Naive thymus-derived CD4-positive, alpha-beta T cell (primary cell): ENCODE measurements around the gene SUGP2. TPM values are rescaled to one million over a fixed set of nuclear protein-coding genes. Genes with fewer than 3 reads are reported as not detected.

Source experiments
- ATAC-seq: fragments of 150-1000 bp; cut with Tn5 transposase; 2 replicates; pipeline ENCODE4 v1.10.0; 2021; ENCODE audit warnings: mild to moderate bottlenecking, moderate library complexity
- CTCF ChIA-PET: fragments of 350-600 bp; sonication (Branson Sonifier 250); formaldehyde crosslinking; loops from one replicate; lab custom pipeline; 2021; ENCODE audit warnings: antibody characterized with exemption; lab: Charles Lee
- POLR2A ChIA-PET: fragments of 350-600 bp; sonication (Branson Sonifier 250); formaldehyde crosslinking; loops from one replicate; lab custom pipeline; 2021; ENCODE audit warnings: antibody characterized with exemption, inconsistent platforms; lab: Charles Lee
- DNase-seq, 9 donors: peaks; one replicate each; pipeline versions ENCODE4 v3.0.0 to v3.0.0-alpha.2; 2020 to 2022; ENCODE audit warnings: mixed read lengths in 1 of 9
- H3K27ac ChIP-seq: one replicate; pipeline ENCODE4 v1.7.0; 2013; ENCODE audit warnings: mild to moderate bottlenecking, low read depth, low read length, moderate library complexity
- H3K27me3 ChIP-seq, 2 donors: one replicate each; pipeline ENCODE4 v1.7.0; 2013; ENCODE audit warnings: low read length in 2 of 2, mild to moderate bottlenecking in 2 of 2, moderate library complexity in 2 of 2; ENCODE audit not compliant: control insufficient read depth in 2 of 2, insufficient read depth in 2 of 2
- H3K36me3 ChIP-seq, 3 experiments: 1 replicate in 2 of 3; 2 replicates in 1 of 3; pipeline ENCODE4 v1.7.0; 2013; ENCODE audit warnings: low read length in 3 of 3, mild to moderate bottlenecking in 3 of 3, moderate library complexity in 1 of 3; ENCODE audit not compliant: insufficient read depth in 3 of 3, control insufficient read depth in 2 of 3
- H3K4me1 ChIP-seq, 2 donors: one replicate each; pipeline ENCODE4 v1.7.0; 2013; ENCODE audit warnings: low read length in 2 of 2, mild to moderate bottlenecking in 2 of 2, moderate library complexity in 1 of 2; ENCODE audit not compliant: control insufficient read depth in 2 of 2, insufficient read depth in 2 of 2
- H3K4me3 ChIP-seq: 2 replicates; pipeline ENCODE4 v1.7.0; 2013; ENCODE audit warnings: mild to moderate bottlenecking, low read length
- H3K9me3 ChIP-seq, 3 experiments: 1 replicate in 2 of 3; 2 replicates in 1 of 3; pipeline ENCODE4 v1.7.0; 2013; ENCODE audit warnings: low read length in 3 of 3; ENCODE audit not compliant: control insufficient read depth in 2 of 3
- H3K27ac Mint-ChIP-seq, 9 donors: one replicate each; pipeline ENCODE4 v1.8.0; 2020 to 2022; ENCODE audit warnings: mixed read lengths in 9 of 9, mild to moderate bottlenecking in 8 of 9, moderate library complexity in 5 of 9, inconsistent platforms in 2 of 9
- H3K27me3 Mint-ChIP-seq, 5 donors: one replicate each; pipeline ENCODE4 v1.8.0; 2021 to 2022; ENCODE audit warnings: mixed read lengths in 5 of 5, mild to moderate bottlenecking in 1 of 5
- H3K36me3 Mint-ChIP-seq, 5 donors: one replicate each; pipeline ENCODE4 v1.8.0; 2020 to 2022; ENCODE audit warnings: mixed read lengths in 5 of 5, mild to moderate bottlenecking in 3 of 5, inconsistent platforms in 1 of 5
- H3K4me1 Mint-ChIP-seq, 7 donors: one replicate each; pipeline ENCODE4 v1.8.0; 2020 to 2022; ENCODE audit warnings: mixed read lengths in 7 of 7, mild to moderate bottlenecking in 3 of 7, inconsistent platforms in 1 of 7
- H3K4me3 Mint-ChIP-seq, 10 donors: one replicate each; pipeline ENCODE4 v1.8.0; 2020 to 2022; ENCODE audit warnings: mild to moderate bottlenecking in 10 of 10, mixed read lengths in 10 of 10, moderate library complexity in 6 of 10, inconsistent platforms in 2 of 10
- H3K9me3 Mint-ChIP-seq, 11 donors: one replicate each; pipeline ENCODE4 v1.8.0; 2020 to 2022; ENCODE audit warnings: mixed read lengths in 11 of 11, mild to moderate bottlenecking in 4 of 11, inconsistent platforms in 1 of 11, moderate library complexity in 1 of 11
- intact Hi-C, 2 donors: fragments of 100-400 bp; cut with micrococcal nuclease; formaldehyde crosslinking; loops; one replicate each; pipeline ENCODE4 v1.15.1; 2023
- polyA plus RNA-seq, 2 donors: library from polyadenylated mRNA; unstranded; fragments of 300-500 nt; fragmentation: Illumina TruSeq; gene quantifications; one replicate each; pipeline ENCODE4 v1.2.3, GENCODE V29; 2021
- total RNA-seq, 6 experiments: library from RNA in 5 of 6; stranded (reverse) in 5 of 6; gene quantifications; 1 replicate in 5 of 6; 2 replicates in 1 of 6; pipeline ENCODE4 v1.2.3 and lab custom pipeline; 2021 to 2026

SUGP2 gene
- total and polyA plus RNA-seq, 7 experiments from 2014 or later: 9.3 to 145 (median 125) TPM

GRCh38 chr19:19059837-19060611 lies 26.7 kb upstream of the SUGP2 start:
- Histone ChIP-seq H3K4me3 (no peak overlapping the region), H3K4me1 (peaks cover 4 to 6% of the 10 kb centered on the region in 2 donors), H3K27me3 (no peaks in the 10 kb centered on the region), H3K27ac (no peak overlapping the region), H3K36me3 (peaks cover 0 to 35% (median 0%) of the 10 kb centered on the region in 3 experiments), H3K9me3 (no peaks in the 10 kb centered on the region)
- DNase-seq (no peak), ATAC-seq (no peak)
- ChIA-PET POLR2A (no interaction called here), CTCF (interaction anchor here (1.0 kb wide), 1 partner anchor 8 kb away, joined by 3 read pairs; no protein-coding TSS in a partner anchor)
- Mint-ChIP-seq H3K36me3 (peaks cover 0 to 3% (median 0%) of the 10 kb centered on the region in 5 donors), H3K4me1 (peaks cover 0 to 23% (median 10%) of the 10 kb centered on the region in 7 donors), H3K27me3 (no peaks in the 10 kb centered on the region), H3K4me3 (no peak overlapping the region), H3K9me3 (no peaks in the 10 kb centered on the region), H3K27ac (no peak overlapping the region)
- intact Hi-C loops: loop anchor here (5.0 to 10.0 kb wide), 3 partner anchors 347 to 427 kb away; partner anchors contain the start of gene GATAD2A (in 1 of the 2)

GRCh38 chr19:19059018-19059836 lies 25.9 kb upstream of the SUGP2 start:
- ChIA-PET POLR2A (no interaction called here), CTCF (interaction anchor here (1.0 kb wide), 1 partner anchor 9 kb away, joined by 3 read pairs; no protein-coding TSS in a partner anchor)
- DNase-seq (no peak), ATAC-seq (no peak)
- Mint-ChIP-seq H3K27ac (no peak overlapping the region), H3K4me3 (no peak overlapping the region), H3K4me1 (peaks cover 0 to 15% (median 9%) of the 10 kb centered on the region in 7 donors), H3K27me3 (no peaks in the 10 kb centered on the region), H3K36me3 (peaks cover 0 to 3% (median 0%) of the 10 kb centered on the region in 5 donors), H3K9me3 (no peaks in the 10 kb centered on the region)
- no peak overlapping the region for H3K4me3 ChIP-seq
- no peaks in the 10 kb centered on the region for H3K27me3 ChIP-seq
- H3K9me3 ChIP-seq: no peaks in the 10 kb centered on the region
- intact Hi-C loops: no loop called here
- peaks cover 0 to 41% (median 0%) of the 10 kb centered on the region in 3 experiments for H3K36me3 ChIP-seq
- H3K4me1 ChIP-seq: peaks cover 4 to 6% of the 10 kb centered on the region in 2 donors
- no peak overlapping the region for H3K27ac ChIP-seq

GRCh38 chr19:19057720-19058119 lies 24.4 kb upstream of the SUGP2 start:
- H3K4me3 ChIP-seq: no peak overlapping the region
- H3K36me3 Mint-ChIP-seq: peaks cover 0 to 3% (median 0%) of the 10 kb centered on the region in 5 donors
- H3K27me3 Mint-ChIP-seq: no peaks in the 10 kb centered on the region
- no peak overlapping the region for H3K27ac ChIP-seq
- POLR2A ChIA-PET: no interaction called here
- H3K4me1 ChIP-seq: peaks cover 0 to under 1% of the 10 kb centered on the region in 2 donors
- no peak for ATAC-seq
- no peaks in the 10 kb centered on the region for H3K9me3 Mint-ChIP-seq
- no peak overlapping the region for H3K4me3 Mint-ChIP-seq
- intact Hi-C loops: no loop called here
- H3K27me3 ChIP-seq: no peaks in the 10 kb centered on the region
- peaks cover 0 to 45% (median 0%) of the 10 kb centered on the region in 3 experiments for H3K36me3 ChIP-seq
- H3K9me3 ChIP-seq: no peaks in the 10 kb centered on the region
- no peak overlapping the region for H3K27ac Mint-ChIP-seq
- DNase-seq: no peak
- CTCF ChIA-PET: no interaction called here
- peaks cover 0 to 5% (median 1%) of the 10 kb centered on the region in 7 donors for H3K4me1 Mint-ChIP-seq

DNA sequence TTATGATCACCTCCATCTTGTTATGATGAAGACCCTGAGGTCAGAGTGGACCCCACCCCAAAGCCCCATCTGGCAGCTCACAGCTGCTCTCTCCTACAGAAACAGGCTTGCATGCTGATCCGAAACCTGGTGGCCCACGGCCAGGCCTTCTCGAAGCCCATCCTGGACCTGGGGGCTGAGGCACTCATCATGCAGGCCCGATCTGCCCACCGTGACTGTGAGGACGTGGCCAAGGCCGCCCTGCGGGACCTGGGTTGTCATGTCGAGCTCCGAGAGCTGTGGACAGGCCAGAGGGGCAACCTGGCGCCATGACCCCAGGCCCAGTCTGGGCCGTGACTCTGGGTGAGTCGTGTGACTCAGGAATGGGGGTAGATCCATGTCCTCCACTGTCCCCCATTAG lies 24.0 kb upstream of the SUGP2 start:
- ChIA-PET POLR2A (no interaction called here), CTCF (no interaction called here)
- Histone ChIP-seq H3K4me3 (no peak overlapping the region), H3K9me3 (no peaks in the 10 kb centered on the region), H3K27me3 (no peaks in the 10 kb centered on the region), H3K4me1 (no peaks in the 10 kb centered on the region), H3K27ac (no peak overlapping the region), H3K36me3 (peaks cover 0 to 49% (median 0%) of the 10 kb centered on the region in 3 experiments)
- no peak overlapping the region for H3K4me3 Mint-ChIP-seq
- no peak for DNase-seq
- no peak overlapping the region for H3K27ac Mint-ChIP-seq
- ATAC-seq: no peak
- H3K4me1 Mint-ChIP-seq: peaks cover 0 to 1% (median 0%) of the 10 kb centered on the region in 7 donors
- peaks cover 0 to 3% (median 0%) of the 10 kb centered on the region in 5 donors for H3K36me3 Mint-ChIP-seq
- H3K9me3 Mint-ChIP-seq: no peaks in the 10 kb centered on the region
- intact Hi-C loops: no loop called here
- H3K27me3 Mint-ChIP-seq: no peaks in the 10 kb centered on the region

GRCh38 chr19:19056636-19057275 lies 23.4 kb upstream of the SUGP2 start:
- Mint-ChIP-seq H3K9me3 (no peaks in the 10 kb centered on the region), H3K27me3 (no peaks in the 10 kb centered on the region), H3K36me3 (peaks cover 0 to 3% (median 0%) of the 10 kb centered on the region in 5 donors), H3K27ac (no peak overlapping the region), H3K4me1 (no peaks in the 10 kb centered on the region), H3K4me3 (no peak overlapping the region)
- Histone ChIP-seq H3K4me1 (no peaks in the 10 kb centered on the region), H3K36me3 (peaks cover 0 to 54% (median 0%) of the 10 kb centered on the region in 3 experiments), H3K27me3 (no peaks in the 10 kb centered on the region), H3K9me3 (no peaks in the 10 kb centered on the region), H3K27ac (no peak overlapping the region), H3K4me3 (no peak overlapping the region)
- ATAC-seq (no peak), DNase-seq (no peak)
- CTCF ChIA-PET: no interaction called here
- POLR2A ChIA-PET: no interaction called here
- intact Hi-C loops: no loop called here

GRCh38 chr19:19055701-19056100 lies 22.4 kb upstream of the SUGP2 start:
- CTCF ChIA-PET: interaction anchor here (1.0 to 2.1 kb wide), 3 partner anchors 12 to 88 kb away, joined by 5 to 9 read pairs (median 9); no protein-coding TSS in a partner anchor
- Mint-ChIP-seq H3K9me3 (no peaks in the 10 kb centered on the region), H3K36me3 (peaks cover 0 to 11% (median 0%) of the 10 kb centered on the region in 5 donors), H3K4me1 (no peaks in the 10 kb centered on the region), H3K27me3 (no peaks in the 10 kb centered on the region), H3K4me3 (no peak overlapping the region), H3K27ac (no peak overlapping the region)
- Histone ChIP-seq H3K9me3 (no peaks in the 10 kb centered on the region), H3K4me1 (no peaks in the 10 kb centered on the region), H3K27ac (no peak overlapping the region), H3K36me3 (peaks cover 0 to 59% (median 0%) of the 10 kb centered on the region in 3 experiments), H3K27me3 (no peaks in the 10 kb centered on the region), H3K4me3 (no peak overlapping the region)
- ATAC-seq: no peak
- intact Hi-C loops: no loop called here
- POLR2A ChIA-PET: interaction anchor here (0.6 kb wide), 2 partner anchors 80 to 200 kb away, joined by 3 to 5 read pairs; no protein-coding TSS in a partner anchor
- DNase-seq: no peak
